ENCODE results near the gene OMG. TPM values are rescaled to one million over a fixed set of nuclear protein-coding genes. Genes with fewer than 3 reads are reported as not detected.

Gene OMG
- total RNA-seq, 1 experiment from 2014 or later, result not detected

DNA sequence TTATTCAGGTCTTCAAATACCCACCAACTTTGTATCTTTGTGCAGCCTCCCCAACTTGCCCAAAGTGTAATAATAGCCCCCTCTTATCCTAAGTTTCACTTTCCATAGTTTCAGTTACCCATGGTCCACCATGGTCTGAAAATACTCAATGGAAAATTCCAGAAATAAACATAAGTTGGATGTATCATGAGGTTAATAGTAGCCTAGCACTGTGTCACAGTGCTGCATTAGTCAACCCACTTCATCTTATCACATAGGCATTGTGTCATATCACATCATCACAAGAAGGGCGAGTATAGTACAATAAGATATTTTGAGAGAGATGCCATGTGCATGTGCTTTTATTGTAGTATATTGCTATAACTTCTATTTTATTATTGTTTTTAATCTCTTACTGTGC is 21.9 kb downstream of the OMG start:
- Histone ChIP-seq H3K79me2 (ENCODE audit: insufficient read depth, low read length) (no peaks in the 10 kb centered on the region), H3K27me3 (ENCODE audit: insufficient read depth, low read length) (no peaks in the 10 kb centered on the region), H3K9ac (ENCODE audit: low read length) (no peak overlapping the region), H3K4me2 (ENCODE audit: low read length) (no peak overlapping the region), H3K36me3 (ENCODE audit: control insufficient read depth in 1 of 2, insufficient read depth in 2 of 2, low read length in 2 of 2) (no peaks in the 10 kb centered on the region; a peak in 1 of 4 replicates), H3K9me3 (ENCODE audit: control insufficient read depth in 1 of 2, insufficient read depth in 1 of 2, low read depth in 1 of 2, low read length in 2 of 2) (no peaks in the 10 kb centered on the region), H3K27ac (ENCODE audit: low read depth, low read length) (no peak overlapping the region), H3K4me1 (ENCODE audit: control insufficient read depth in 1 of 2, insufficient read depth in 2 of 2, low read length in 2 of 2) (peaks cover 0 to 2% of the 10 kb centered on the region in 2 experiments; a peak in 1 of 4 replicates), H3K4me3 (replicated peaks in 1 of 2; ENCODE audit: low read depth in 1 of 2, low read length in 2 of 2) (no peak overlapping the region), H3K9me2 (ENCODE audit: insufficient read depth) (peaks cover 4% of the 10 kb centered on the region; the same call in 1 of the 2 replicates), H2AFZ (ENCODE audit: low read depth, low read length, poor library complexity, severe bottlenecking) (no peak overlapping the region), H4K20me1 (ENCODE audit: insufficient read depth) (no peaks in the 10 kb centered on the region)
- ChIA-PET RAD21 (ENCODE audit: low non-redundant PET in 1 of 2, low total read pairs in 2 of 2, uncharacterized antibody in 2 of 2, unreplicated experiment in 2 of 2) (no interaction called here), POLR2A (no interaction called here), CTCF (no interaction called here)
- no TSS peak for BruUV-seq (replicated peaks)
- intact Hi-C loops (cut with micrococcal nuclease), result no loop called here
- DNase-seq (ENCODE audit: low read depth, low spot score), result no peak
- no peak for ATAC-seq
- no peak for TF ChIP-seq JUND (IDR thresholded peaks at IDR 0.05)
- TF ChIP-seq, protein P1, sequence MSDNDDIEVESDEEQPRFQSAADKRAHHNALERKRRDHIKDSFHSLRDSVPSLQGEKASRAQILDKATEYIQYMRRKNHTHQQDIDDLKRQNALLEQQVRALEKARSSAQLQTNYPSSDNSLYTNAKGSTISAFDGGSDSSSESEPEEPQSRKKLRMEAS (IDR thresholded peaks at IDR 0.05), result no peak

DNA sequence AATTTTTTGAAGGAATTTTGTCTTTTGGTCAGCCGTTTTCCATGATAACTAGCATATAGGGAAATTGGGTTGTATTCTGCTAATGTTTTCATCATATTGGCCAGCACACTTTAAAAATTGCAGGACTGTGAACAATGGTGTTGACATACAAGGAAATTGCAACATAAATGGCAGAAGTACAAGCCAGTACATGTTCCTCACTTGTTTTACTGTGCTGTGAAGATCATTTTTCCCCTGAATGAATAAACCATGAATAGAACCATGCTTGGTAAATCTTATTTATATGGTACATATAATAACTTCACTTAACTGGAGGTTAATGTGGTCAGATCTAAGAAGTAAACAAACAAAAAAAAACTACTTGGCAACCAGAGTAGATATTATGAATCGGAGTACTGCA is 22.8 kb downstream of the OMG start:
- H3K9ac ChIP-seq (ENCODE audit: low read length), result no peak overlapping the region
- ATAC-seq (no peak), DNase-seq (ENCODE audit: low read depth, low spot score) (no peak)
- intact Hi-C loops (cut with micrococcal nuclease), result no loop called here
- no peak overlapping the region for H3K4me3 ChIP-seq (replicated peaks in 1 of 2; ENCODE audit: low read depth in 1 of 2, low read length in 2 of 2)
- peaks cover 8 to 11% of the 10 kb centered on the region in 2 experiments for H3K4me1 ChIP-seq (ENCODE audit: control insufficient read depth in 1 of 2, insufficient read depth in 2 of 2, low read length in 2 of 2)
- no peak overlapping the region for H3K27ac ChIP-seq (ENCODE audit: low read depth, low read length)
- H3K79me2 ChIP-seq (ENCODE audit: insufficient read depth, low read length), result no peaks in the 10 kb centered on the region
- H2AFZ ChIP-seq (ENCODE audit: low read depth, low read length, poor library complexity, severe bottlenecking), result no peak overlapping the region
- RAD21 ChIA-PET (ENCODE audit: low non-redundant PET in 1 of 2, low total read pairs in 2 of 2, uncharacterized antibody in 2 of 2, unreplicated experiment in 2 of 2), result no interaction called here
- TF ChIP-seq CEBPB (IDR thresholded peaks at IDR 0.05; ENCODE audit: low read depth), result no peak
- H3K27me3 ChIP-seq (ENCODE audit: insufficient read depth, low read length), result no peaks in the 10 kb centered on the region
- POLR2A ChIA-PET, result no interaction called here
- H3K9me2 ChIP-seq (ENCODE audit: insufficient read depth), result peaks cover 4% of the 10 kb centered on the region; the same call in 1 of the 2 replicates
- no TSS peak for BruUV-seq (replicated peaks)
- H4K20me1 ChIP-seq (ENCODE audit: insufficient read depth), result no peaks in the 10 kb centered on the region
- no peaks in the 10 kb centered on the region for H3K36me3 ChIP-seq (ENCODE audit: control insufficient read depth in 1 of 2, insufficient read depth in 2 of 2, low read length in 2 of 2)
- no peaks in the 10 kb centered on the region for H3K9me3 ChIP-seq (ENCODE audit: control insufficient read depth in 1 of 2, insufficient read depth in 1 of 2, low read depth in 1 of 2, low read length in 2 of 2)
- H3K4me2 ChIP-seq (ENCODE audit: low read length), result no peak overlapping the region
- CTCF ChIA-PET, result no interaction called here

DNA sequence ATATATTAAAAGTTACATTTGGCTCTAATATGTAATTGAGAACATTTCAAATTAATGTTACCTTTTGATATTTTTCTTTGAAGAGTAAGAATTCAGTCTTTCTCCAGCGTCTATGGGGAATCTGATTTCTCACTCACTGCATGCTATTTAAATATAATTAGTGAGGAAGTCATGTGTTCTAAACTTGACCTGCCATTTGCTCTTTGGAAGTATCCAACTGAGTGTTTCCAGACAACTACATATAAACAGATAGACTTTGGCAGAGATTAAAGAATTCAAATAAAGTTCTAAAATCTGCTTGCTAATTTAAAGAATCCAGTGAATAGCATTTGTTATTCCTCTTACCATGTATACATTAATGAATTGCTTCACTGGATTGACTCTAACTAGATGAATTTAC is 23.5 kb downstream of the OMG start:
- Histone ChIP-seq H3K4me2 (ENCODE audit: low read length) (no peak overlapping the region), H3K9me3 (ENCODE audit: control insufficient read depth in 1 of 2, insufficient read depth in 1 of 2, low read depth in 1 of 2, low read length in 2 of 2) (no peaks in the 10 kb centered on the region), H2AFZ (ENCODE audit: low read depth, low read length, poor library complexity, severe bottlenecking) (no peak overlapping the region), H3K79me2 (ENCODE audit: insufficient read depth, low read length) (no peaks in the 10 kb centered on the region), H3K9me2 (ENCODE audit: insufficient read depth) (peaks cover 4% of the 10 kb centered on the region; the same call in 1 of the 2 replicates), H4K20me1 (ENCODE audit: insufficient read depth) (no peaks in the 10 kb centered on the region), H3K36me3 (ENCODE audit: control insufficient read depth in 1 of 2, insufficient read depth in 2 of 2, low read length in 2 of 2) (no peaks in the 10 kb centered on the region), H3K27me3 (ENCODE audit: insufficient read depth, low read length) (no peaks in the 10 kb centered on the region), H3K4me1 (ENCODE audit: control insufficient read depth in 1 of 2, insufficient read depth in 2 of 2, low read length in 2 of 2) (peaks cover 12 to 16% of the 10 kb centered on the region in 2 experiments), H3K27ac (ENCODE audit: low read depth, low read length) (no peak overlapping the region), H3K4me3 (replicated peaks in 1 of 2; ENCODE audit: low read depth in 1 of 2, low read length in 2 of 2) (no peak overlapping the region), H3K9ac (ENCODE audit: low read length) (no peak overlapping the region)
- DNase-seq (ENCODE audit: low read depth, low spot score) (no peak), ATAC-seq (no peak)
- ChIA-PET RAD21 (ENCODE audit: low non-redundant PET in 1 of 2, low total read pairs in 2 of 2, uncharacterized antibody in 2 of 2, unreplicated experiment in 2 of 2) (no interaction called here), CTCF (no interaction called here), POLR2A (no interaction called here)
- intact Hi-C loops (cut with micrococcal nuclease), result no loop called here
- BruUV-seq (replicated peaks), result no TSS peak
- no peak for TF ChIP-seq EZH2 (IDR thresholded peaks at IDR 0.05)
- TF ChIP-seq CEBPB (IDR thresholded peaks at IDR 0.05; ENCODE audit: low read depth), result no peak
- TF ChIP-seq SRF (IDR thresholded peaks at IDR 0.05; ENCODE audit: low read depth), result no peak
- TF ChIP-seq CBX3 (IDR thresholded peaks at IDR 0.05; ENCODE audit: low read depth), result no peak
- no peak for TF ChIP-seq ELF1 (IDR thresholded peaks at IDR 0.05; ENCODE audit: borderline replicate concordance, low read depth)
- no peak for TF ChIP-seq RAD21 (IDR thresholded peaks at IDR 0.05; ENCODE audit: low read depth)
- TF ChIP-seq, protein P1 (IDR thresholded peaks at IDR 0.05), result no peak
- no peak for TF ChIP-seq YY1 (IDR thresholded peaks at IDR 0.05; ENCODE audit: extremely low read depth, insufficient replicate concordance, low read depth, low read length)
- TF ChIP-seq, protein P2, sequence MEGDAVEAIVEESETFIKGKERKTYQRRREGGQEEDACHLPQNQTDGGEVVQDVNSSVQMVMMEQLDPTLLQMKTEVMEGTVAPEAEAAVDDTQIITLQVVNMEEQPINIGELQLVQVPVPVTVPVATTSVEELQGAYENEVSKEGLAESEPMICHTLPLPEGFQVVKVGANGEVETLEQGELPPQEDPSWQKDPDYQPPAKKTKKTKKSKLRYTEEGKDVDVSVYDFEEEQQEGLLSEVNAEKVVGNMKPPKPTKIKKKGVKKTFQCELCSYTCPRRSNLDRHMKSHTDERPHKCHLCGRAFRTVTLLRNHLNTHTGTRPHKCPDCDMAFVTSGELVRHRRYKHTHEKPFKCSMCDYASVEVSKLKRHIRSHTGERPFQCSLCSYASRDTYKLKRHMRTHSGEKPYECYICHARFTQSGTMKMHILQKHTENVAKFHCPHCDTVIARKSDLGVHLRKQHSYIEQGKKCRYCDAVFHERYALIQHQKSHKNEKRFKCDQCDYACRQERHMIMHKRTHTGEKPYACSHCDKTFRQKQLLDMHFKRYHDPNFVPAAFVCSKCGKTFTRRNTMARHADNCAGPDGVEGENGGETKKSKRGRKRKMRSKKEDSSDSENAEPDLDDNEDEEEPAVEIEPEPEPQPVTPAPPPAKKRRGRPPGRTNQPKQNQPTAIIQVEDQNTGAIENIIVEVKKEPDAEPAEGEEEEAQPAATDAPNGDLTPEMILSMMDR (IDR thresholded peaks at IDR 0.05 in 2 of 3, conservative IDR thresholded peaks at IDR 0.05 in 1 of 3; ENCODE audit: borderline replicate concordance in 1 of 3, insufficient read depth in 1 of 3, low read depth in 2 of 3, low read length in 2 of 3), result no peak
- no peak for TF ChIP-seq ZNF274 (IDR thresholded peaks at IDR 0.05; ENCODE audit: low read depth, low read length)
- TF ChIP-seq POLR2A (IDR thresholded peaks at IDR 0.05; ENCODE audit: borderline replicate concordance, extremely low read depth, insufficient read depth, insufficient read length), result no peak
- TF ChIP-seq EGR1 (IDR thresholded peaks at IDR 0.05; ENCODE audit: low read depth), result no peak
- TF ChIP-seq FOSL1 (IDR thresholded peaks at IDR 0.05; ENCODE audit: low read depth), result no peak

All from HCT116 (cell line).